Adrenal gland (tissue), 5 donors: ENCODE data around the gene GIMAP8.

ENCODE experiments used
- POLR2A ChIP-seq, 2 donors: fragments of 450-650 bp; IDR thresholded peaks; one replicate each; pipeline ENCODE4 v1.6.1; 2017; ENCODE audit warnings: antibody characterized with exemption in 2 of 2, mild to moderate bottlenecking in 2 of 2, moderate library complexity in 1 of 2
- TF ChIP-seq, protein P1 (sequence below), 6 experiments: fragments of 450-650 bp in 4 of 6; fragments of 200-600 bp in 2 of 6; sonication (generic) in 1 of 6; IDR thresholded peaks; 1 replicate in 5 of 6; 2 replicates in 1 of 6; pipeline versions ENCODE4 v1.5.1 to v1.8.0; 2016 to 2021; ENCODE audit warnings: antibody characterized with exemption in 6 of 6, mild to moderate bottlenecking in 2 of 6, moderate library complexity in 1 of 6
- donor health status: DM: no; HTN: no; CAD: no.

DNA sequence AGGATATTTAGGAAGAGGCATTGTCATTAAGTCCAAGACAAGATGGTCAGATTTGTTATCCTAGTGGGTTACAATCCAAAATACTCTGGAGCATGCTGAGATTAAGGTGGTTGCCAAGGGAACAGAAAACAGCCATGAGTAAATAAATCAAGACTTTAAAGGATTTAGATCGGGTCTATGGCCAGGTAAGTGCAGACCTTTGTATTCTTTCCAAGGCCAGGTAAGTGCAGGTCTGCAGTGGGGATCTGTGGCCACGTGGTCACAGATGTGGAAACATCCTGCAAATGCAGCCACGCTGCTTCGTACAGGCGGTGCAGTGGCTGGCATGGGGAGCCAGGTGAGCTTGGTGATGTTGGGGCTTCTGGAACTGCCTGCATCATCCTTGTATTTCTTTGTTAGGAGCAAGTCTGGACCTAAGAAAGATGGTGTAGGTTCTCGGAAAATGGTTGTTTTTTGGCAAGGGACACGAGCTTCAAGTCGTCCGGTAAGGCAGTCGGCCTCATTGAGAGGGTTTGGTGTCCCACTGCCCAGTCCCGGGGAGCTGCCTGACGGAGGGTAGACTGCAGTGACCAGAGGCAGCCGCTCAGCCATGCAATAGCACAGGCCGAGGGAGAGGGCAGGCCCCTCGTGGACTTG is 49.5 kb upstream of the GIMAP8 start:
- TF ChIP-seq POLR2A (IDR thresholded peaks at IDR 0.05), result no peak
- TF ChIP-seq, protein P1, sequence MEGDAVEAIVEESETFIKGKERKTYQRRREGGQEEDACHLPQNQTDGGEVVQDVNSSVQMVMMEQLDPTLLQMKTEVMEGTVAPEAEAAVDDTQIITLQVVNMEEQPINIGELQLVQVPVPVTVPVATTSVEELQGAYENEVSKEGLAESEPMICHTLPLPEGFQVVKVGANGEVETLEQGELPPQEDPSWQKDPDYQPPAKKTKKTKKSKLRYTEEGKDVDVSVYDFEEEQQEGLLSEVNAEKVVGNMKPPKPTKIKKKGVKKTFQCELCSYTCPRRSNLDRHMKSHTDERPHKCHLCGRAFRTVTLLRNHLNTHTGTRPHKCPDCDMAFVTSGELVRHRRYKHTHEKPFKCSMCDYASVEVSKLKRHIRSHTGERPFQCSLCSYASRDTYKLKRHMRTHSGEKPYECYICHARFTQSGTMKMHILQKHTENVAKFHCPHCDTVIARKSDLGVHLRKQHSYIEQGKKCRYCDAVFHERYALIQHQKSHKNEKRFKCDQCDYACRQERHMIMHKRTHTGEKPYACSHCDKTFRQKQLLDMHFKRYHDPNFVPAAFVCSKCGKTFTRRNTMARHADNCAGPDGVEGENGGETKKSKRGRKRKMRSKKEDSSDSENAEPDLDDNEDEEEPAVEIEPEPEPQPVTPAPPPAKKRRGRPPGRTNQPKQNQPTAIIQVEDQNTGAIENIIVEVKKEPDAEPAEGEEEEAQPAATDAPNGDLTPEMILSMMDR (IDR thresholded peaks at IDR 0.05), result no peak
